WTC11 (cell line): Measurements from ENCODE around the gene CNGA3.

Experiments used
- ATF3 ChIP-seq: sonication (generic); formaldehyde crosslinking; conservative IDR thresholded peaks from 2 replicates; pipeline ENCODE4 v1.8.1; 2022; ENCODE audit warnings: mild to moderate bottlenecking, missing genetic modification reagents
- CTCF ChIP-seq: fragments of 200-600 bp; IDR thresholded peaks from 2 replicates; pipeline ENCODE4 v1.8.0; 2022; ENCODE audit warnings: antibody characterized with exemption
- E2F4 ChIP-seq: sonication (generic); formaldehyde crosslinking; IDR thresholded peaks from 2 replicates; pipeline ENCODE4 v1.8.1; 2022; ENCODE audit warnings: low read depth, mild to moderate bottlenecking, moderate library complexity, missing genetic modification reagents, borderline replicate concordance
- ESRRA ChIP-seq: sonication (generic); formaldehyde crosslinking; IDR thresholded peaks from 2 replicates; pipeline ENCODE4 v1.8.1; 2022; ENCODE audit warnings: mild to moderate bottlenecking, missing genetic modification reagents, borderline replicate concordance
- FOXJ3 ChIP-seq: sonication (generic); formaldehyde crosslinking; IDR thresholded peaks from 2 replicates; pipeline ENCODE4 v1.9.0; 2021; ENCODE audit warnings: missing genetic modification reagents, mild to moderate bottlenecking, borderline replicate concordance
- MAX ChIP-seq: sonication (generic); formaldehyde crosslinking; IDR thresholded peaks from 2 replicates; pipeline ENCODE4 v1.8.0; 2022; ENCODE audit warnings: mild to moderate bottlenecking, missing genetic modification reagents
- MLX ChIP-seq: sonication (generic); formaldehyde crosslinking; IDR thresholded peaks from 2 replicates; pipeline ENCODE4 v1.8.1; 2023; ENCODE audit warnings: mild to moderate bottlenecking, missing genetic modification reagents, moderate library complexity
- MYBL2 ChIP-seq: sonication (generic); formaldehyde crosslinking; IDR thresholded peaks from 2 replicates; pipeline ENCODE4 v1.8.1; 2023; ENCODE audit warnings: mild to moderate bottlenecking, moderate library complexity, missing genetic modification reagents
- NR2C2 ChIP-seq: sonication (generic); formaldehyde crosslinking; IDR thresholded peaks from 2 replicates; pipeline ENCODE4 v1.8.0; 2022; ENCODE audit warnings: mild to moderate bottlenecking, missing genetic modification reagents
- ZNF219 ChIP-seq: sonication (generic); formaldehyde crosslinking; IDR thresholded peaks from 2 replicates; pipeline ENCODE4 v1.8.0; 2023; ENCODE audit warnings: missing genetic modification reagents, mild to moderate bottlenecking, borderline replicate concordance
- ZNF281 ChIP-seq: sonication (generic); formaldehyde crosslinking; IDR thresholded peaks from 2 replicates; pipeline ENCODE4 v1.8.0; 2023; ENCODE audit warnings: mild to moderate bottlenecking, missing genetic modification reagents
- ZNF317 ChIP-seq: sonication (generic); formaldehyde crosslinking; IDR thresholded peaks from 2 replicates; pipeline ENCODE4 v1.8.1; 2023; ENCODE audit warnings: low read depth, mild to moderate bottlenecking, moderate library complexity, missing genetic modification reagents, borderline replicate concordance
- ZNF512 ChIP-seq: sonication (generic); formaldehyde crosslinking; IDR thresholded peaks from 2 replicates; pipeline ENCODE4 v1.8.1; 2022; ENCODE audit warnings: missing genetic modification reagents, borderline replicate concordance

GRCh38 chr2:98387478-98387877 is 41.2 kb downstream of the CNGA3 start:
- no peak for TF ChIP-seq CTCF
- TF ChIP-seq MYBL2 (CRISPR knock-in tag): no peak
- TF ChIP-seq ZNF317 (CRISPR knock-in tag): no peak
- TF ChIP-seq ESRRA (CRISPR knock-in tag): no peak
- TF ChIP-seq E2F4 (CRISPR knock-in tag): no peak
- TF ChIP-seq ZNF219 (CRISPR knock-in tag): no peak
- no peak for TF ChIP-seq ZNF512 (CRISPR knock-in tag)
- TF ChIP-seq MLX: no peak
- TF ChIP-seq NR2C2 (CRISPR knock-in tag): no peak
- no peak for TF ChIP-seq FOXJ3 (CRISPR knock-in tag)
- TF ChIP-seq MAX (CRISPR knock-in tag): no peak
- no peak for TF ChIP-seq ATF3 (CRISPR knock-in tag)
- no peak for TF ChIP-seq ZNF281 (CRISPR knock-in tag)
